Breast epithelium (tissue), 3 donors: ENCODE results near the gene QRICH2.

ENCODE experiments used
- POLR2A ChIP-seq: fragments of 450-650 bp; IDR thresholded peaks from one replicate; pipeline ENCODE4 v1.6.1; 2016; ENCODE audit warnings: antibody characterized with exemption, mild to moderate bottlenecking, moderate library complexity
- POLR2AphosphoS5 ChIP-seq, 3 donors: sonication (generic); formaldehyde crosslinking; IDR thresholded peaks; one replicate each; pipeline ENCODE4 v1.6.1; 2017; ENCODE audit warnings: antibody characterized with exemption in 3 of 3
- TF ChIP-seq, protein P1 (sequence below), 3 donors: fragments of 450-650 bp; IDR thresholded peaks; one replicate each; pipeline ENCODE4 v1.5.1; 2016 to 2017; ENCODE audit warnings: antibody characterized with exemption in 3 of 3, mild to moderate bottlenecking in 3 of 3, moderate library complexity in 3 of 3

DNA sequence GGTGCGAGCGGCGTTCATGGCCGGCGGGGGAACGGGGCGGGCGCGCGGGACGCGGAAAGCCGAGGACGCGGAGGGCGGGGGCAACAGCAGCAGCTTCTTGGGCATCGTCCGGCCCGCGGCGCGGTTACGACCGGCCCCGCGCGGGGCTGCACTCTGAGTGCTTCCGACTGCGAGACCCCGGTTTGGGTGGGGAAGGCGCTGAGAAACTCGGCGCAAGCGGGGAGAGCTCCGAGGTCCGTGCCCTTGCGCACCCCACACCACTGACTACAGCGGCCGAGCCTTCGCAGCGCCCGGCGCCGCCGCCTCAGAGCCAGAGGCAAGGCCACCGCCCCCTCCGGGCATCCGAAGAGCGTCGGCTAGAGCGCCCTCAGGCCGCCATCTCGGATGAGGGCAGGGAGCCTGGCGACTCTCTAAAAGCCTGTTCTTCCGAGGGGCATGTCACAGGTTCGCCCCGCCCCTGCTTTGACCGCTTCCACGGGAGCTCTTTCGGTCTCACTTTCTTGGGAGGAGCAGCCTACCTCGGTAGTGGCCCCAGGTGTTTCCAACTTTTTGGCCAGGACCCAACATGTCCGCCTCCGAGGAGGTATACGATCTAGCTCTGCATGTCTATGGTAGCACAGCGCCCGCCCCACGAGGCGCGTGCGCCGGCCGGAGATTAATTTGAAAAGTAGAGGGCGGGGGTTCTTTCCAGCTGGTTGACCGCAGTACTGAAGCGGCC lies 45.7 kb upstream of the QRICH2 start, which contains the start of gene PRPSAP1:
- TF ChIP-seq, protein P1, sequence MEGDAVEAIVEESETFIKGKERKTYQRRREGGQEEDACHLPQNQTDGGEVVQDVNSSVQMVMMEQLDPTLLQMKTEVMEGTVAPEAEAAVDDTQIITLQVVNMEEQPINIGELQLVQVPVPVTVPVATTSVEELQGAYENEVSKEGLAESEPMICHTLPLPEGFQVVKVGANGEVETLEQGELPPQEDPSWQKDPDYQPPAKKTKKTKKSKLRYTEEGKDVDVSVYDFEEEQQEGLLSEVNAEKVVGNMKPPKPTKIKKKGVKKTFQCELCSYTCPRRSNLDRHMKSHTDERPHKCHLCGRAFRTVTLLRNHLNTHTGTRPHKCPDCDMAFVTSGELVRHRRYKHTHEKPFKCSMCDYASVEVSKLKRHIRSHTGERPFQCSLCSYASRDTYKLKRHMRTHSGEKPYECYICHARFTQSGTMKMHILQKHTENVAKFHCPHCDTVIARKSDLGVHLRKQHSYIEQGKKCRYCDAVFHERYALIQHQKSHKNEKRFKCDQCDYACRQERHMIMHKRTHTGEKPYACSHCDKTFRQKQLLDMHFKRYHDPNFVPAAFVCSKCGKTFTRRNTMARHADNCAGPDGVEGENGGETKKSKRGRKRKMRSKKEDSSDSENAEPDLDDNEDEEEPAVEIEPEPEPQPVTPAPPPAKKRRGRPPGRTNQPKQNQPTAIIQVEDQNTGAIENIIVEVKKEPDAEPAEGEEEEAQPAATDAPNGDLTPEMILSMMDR (IDR thresholded peaks at IDR 0.05), result peak in 1 of 3 donors; percentile 39
- peak in 1 of 3 donors; percentile 67 for TF ChIP-seq POLR2AphosphoS5 (IDR thresholded peaks at IDR 0.05)
- TF ChIP-seq POLR2A, result peak; percentile 54
